NB4 (cell line): Measurements from ENCODE around the gene DHX34.

Source experiments
- MYC ChIP-seq: IDR thresholded peaks from 2 replicates; pipeline ENCODE4 v1.6.1; 2011; ENCODE audit warnings: low read depth, low read length
- POLR2A ChIP-seq: IDR thresholded peaks from 2 replicates; pipeline ENCODE4 v1.6.1; 2011; ENCODE audit warnings: mild to moderate bottlenecking; ENCODE audit not compliant: insufficient read length; ENCODE audit errors: extremely low read depth
- TF ChIP-seq, protein P1 (sequence below): IDR thresholded peaks from one replicate; pipeline ENCODE4 v1.5.1; 2012; ENCODE audit warnings: low read depth, low read length
- TF ChIP-seq, protein P2 (sequence below): IDR thresholded peaks from 2 replicates; pipeline ENCODE4 v1.6.1; 2011; ENCODE audit warnings: low read depth, low read length

DNA sequence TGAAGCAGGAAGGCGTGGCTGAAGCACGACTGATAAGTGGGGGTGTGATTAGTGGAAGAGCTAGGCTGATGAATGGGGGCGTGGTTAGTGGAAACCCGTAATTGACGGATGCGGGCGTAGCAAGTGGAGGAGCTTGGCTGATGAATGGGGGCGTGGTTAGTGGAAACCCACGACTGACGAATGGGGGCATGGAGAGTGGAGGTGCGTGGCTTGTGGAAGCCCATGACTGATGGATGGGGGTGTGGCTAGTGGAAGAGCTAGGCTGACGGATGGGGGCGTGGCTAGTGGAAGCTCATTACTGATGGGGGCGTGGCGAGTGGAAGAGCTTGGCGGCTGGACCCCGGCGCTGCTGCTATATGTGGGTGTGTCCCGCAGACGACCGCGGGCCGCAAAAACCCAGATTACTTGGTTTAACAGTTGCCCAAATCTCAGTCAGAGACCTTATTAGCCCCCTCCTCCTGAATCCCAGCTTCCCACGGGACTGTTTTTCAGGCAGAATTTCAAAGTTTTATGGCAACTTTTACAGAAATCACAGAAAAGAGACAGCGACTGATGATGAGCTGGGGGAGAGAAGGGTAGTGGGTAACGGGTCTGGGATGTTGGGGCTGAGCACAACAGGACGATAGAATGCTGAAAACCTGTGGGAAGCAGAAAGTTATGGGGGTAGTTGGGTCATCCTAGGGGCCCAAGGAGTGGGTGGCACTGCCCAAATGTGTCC is 79.2 kb downstream of the DHX34 start:
- no peak for TF ChIP-seq POLR2A
- TF ChIP-seq, protein P1, sequence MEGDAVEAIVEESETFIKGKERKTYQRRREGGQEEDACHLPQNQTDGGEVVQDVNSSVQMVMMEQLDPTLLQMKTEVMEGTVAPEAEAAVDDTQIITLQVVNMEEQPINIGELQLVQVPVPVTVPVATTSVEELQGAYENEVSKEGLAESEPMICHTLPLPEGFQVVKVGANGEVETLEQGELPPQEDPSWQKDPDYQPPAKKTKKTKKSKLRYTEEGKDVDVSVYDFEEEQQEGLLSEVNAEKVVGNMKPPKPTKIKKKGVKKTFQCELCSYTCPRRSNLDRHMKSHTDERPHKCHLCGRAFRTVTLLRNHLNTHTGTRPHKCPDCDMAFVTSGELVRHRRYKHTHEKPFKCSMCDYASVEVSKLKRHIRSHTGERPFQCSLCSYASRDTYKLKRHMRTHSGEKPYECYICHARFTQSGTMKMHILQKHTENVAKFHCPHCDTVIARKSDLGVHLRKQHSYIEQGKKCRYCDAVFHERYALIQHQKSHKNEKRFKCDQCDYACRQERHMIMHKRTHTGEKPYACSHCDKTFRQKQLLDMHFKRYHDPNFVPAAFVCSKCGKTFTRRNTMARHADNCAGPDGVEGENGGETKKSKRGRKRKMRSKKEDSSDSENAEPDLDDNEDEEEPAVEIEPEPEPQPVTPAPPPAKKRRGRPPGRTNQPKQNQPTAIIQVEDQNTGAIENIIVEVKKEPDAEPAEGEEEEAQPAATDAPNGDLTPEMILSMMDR = no peak
- TF ChIP-seq MYC = no peak
- TF ChIP-seq, protein P2, sequence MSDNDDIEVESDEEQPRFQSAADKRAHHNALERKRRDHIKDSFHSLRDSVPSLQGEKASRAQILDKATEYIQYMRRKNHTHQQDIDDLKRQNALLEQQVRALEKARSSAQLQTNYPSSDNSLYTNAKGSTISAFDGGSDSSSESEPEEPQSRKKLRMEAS = peak; percentile 76
